Activated naive CD4-positive, alpha-beta T cell treated with anti-CD3 and anti-CD28 coated beads, Interleukin-2, amount 50 U/mL, for 16 hours (primary cell): ENCODE measurements around the gene TPTE2.
"Not testable (repeated sequence)": the region's sequence is repeated elsewhere in the genome, so short reads cannot be mapped to it uniquely, and the experiment has no call there.

Source experiments
- DNase-seq: peaks from one replicate; pipeline ENCODE4 v3.0.0-alpha.2; 2020

The TPTE2 gene

GRCh38 chr13:19561127-19561582 lies at the start of gene TPTE2:
TSS of gene TPTE2 (minus strand) at chr13:19561532. CDS start at chr13:19503234, 58,298 bp downstream.
- not testable (repeated sequence) for DNase-seq

DNA sequence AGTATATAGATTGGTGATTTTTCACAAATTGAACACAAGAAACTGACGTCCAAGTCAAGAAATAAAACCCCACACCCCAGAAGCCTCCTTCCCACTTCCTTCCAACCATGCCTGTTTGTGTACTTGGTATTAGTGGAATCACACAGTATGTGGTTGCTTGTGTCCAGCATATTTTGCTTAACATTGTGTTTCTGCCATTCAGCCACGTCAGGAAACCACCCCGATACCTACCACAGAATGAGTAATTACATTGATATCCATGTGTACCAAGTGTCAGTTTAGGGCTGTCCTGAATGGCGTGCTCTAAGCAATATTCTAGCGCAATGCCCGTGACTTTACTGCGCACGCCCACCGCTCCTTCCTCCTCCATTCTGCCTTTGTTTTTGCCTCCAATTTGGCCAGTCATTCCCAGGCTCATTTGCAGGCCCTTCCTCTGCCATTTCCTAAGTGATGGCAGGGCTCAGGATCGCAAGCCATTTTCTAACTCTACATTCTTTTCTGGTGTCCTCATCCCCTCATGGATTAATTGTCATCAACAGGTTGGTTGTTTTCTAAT lies 46.3 kb upstream of the TPTE2 start:
- DNase-seq = no peak

DNA sequence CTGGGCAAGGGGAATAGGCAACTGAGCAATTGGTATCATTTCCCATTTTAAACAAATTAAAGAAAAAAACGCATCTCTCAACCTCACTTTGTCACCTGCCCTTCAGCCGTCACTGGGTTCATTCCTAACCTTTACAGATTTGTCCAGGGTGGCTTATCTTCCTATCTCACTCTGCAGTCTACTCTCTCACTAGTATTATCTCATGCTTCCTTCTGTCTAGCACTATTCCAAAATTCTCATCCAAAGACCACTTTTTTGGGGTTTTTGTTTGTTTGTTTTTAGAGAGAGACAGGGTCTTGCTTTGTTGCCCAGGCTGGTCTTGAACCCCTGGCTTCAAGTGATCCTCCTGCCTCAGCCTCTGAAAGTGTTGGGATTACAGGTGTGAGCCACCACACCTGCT lies 45.4 kb upstream of the TPTE2 start:
- no peak for DNase-seq

GRCh38 chr13:19606152-19606551 lies 44.8 kb upstream of the TPTE2 start:
- no peak for DNase-seq

- DNase-seq = no peak
These were observed 44.0 kb upstream of the TPTE2 start for GRCh38 chr13:19605161-19605955.

DNA sequence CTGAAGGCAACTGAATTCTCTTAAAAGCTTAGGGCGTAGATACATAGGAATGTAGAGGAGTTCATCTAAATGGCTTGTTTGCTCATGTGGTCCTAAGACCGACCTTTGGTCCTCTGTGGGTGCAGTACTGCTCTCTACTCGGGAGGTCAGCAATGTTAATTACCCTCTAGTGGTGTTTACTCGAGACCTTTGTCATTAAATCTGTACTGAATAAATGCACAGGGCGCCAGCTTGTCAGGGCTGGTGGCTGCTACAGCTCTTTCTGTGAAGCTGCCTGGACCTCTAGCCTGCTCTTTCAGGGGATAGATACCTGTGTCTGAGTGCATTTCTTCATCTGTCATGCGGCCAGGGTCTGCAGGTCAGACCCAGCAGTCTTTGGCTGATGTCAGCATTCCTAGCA lies 43.0 kb upstream of the TPTE2 start:
- no peak for DNase-seq

DNA sequence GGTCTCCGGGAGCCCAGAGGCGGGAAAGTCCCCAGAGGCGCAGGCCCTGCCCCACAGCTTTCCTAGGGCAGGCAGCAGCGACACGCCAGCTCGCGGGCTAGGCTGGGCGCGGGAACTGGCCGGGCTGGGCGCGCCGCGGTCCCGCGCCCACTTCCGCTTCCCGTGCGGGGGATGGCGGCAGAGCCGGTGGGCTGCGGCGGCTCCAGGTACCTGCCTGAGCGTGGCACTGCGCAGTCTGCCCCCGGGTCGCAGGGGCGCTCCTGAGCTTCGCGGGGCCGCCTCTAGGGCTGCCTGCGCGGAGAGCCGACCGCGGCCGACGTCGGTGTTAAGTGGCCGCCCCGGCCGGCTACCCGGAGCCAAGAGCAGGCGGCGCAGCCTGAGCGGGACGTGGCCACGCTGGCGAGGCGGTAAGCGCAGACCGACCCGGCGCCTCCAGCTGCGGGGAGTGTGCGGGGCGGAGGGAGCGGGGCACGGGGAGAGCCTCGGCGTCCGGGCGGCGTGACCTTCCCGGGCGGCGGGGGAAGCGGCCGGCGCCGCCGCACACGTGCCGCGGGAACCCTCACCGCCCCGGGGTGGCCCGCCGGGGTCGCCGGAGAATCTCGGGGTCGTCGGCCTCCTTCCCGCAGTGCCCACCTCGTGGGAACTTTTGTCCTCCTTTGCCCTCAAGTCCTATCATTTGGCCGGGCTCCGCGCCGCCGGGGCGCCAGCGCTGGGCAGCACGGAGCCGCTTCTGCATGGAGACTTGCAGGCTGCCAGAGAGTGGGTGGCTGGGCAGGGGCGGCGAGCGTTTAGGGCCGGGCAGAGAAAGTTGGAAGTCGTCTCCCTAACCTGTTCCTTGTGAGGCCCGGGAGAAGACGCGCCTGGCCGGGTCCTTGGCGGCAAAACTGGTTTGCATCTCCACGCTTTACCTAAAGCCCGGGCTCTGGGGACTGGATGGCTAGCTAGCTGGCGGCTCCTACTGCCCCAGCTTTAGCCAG lies 40.7 kb upstream of the TPTE2 start:
- peak; percentile 43 for DNase-seq

GRCh38 chr13:19597523-19597922 lies 36.2 kb upstream of the TPTE2 start:
- no peak for DNase-seq

DNA sequence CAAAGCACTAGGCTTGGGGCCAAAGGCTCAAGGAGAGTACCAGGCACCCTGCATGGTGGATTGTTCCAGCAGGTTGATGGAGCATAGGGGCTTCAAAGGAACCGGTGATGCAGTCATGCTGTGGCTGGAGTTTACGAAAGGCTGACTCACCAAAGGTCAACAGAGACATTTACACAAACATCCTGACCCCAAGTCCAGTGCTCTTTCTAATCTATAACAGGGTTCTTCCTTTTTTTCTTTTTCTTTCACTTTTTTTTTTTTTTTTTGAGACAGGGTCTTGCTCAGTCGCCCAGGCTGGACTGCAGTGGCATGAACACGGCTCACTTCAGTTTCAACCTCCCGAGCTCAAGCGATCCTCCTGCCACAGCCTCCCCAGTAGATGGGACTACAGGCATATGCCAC lies 35.6 kb upstream of the TPTE2 start:
- no peak for DNase-seq

- no peak for DNase-seq
These were observed 34.8 kb upstream of the TPTE2 start for GRCh38 chr13:19596086-19596485.

- DNase-seq = no peak
These were observed 31.4 kb upstream of the TPTE2 start for GRCh38 chr13:19592657-19593180.

DNA sequence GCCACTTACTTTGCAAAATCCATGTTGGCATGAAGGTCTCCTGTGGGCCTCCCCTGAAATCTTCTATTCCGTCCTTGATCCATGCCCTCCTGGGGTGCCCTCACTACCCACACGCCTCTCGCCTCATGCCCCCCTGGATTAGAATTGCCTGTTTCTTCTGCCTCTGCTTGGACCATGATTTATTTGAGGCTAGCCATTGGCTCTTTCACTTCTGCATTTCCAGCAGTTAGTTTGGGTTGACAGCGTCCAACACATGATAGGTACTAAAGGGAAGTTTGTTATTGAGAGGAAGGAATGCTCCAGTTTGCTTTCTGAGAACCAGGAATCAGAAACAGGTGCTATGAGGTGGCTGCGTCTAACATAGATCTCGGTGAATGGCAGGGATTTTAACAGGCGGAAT lies 30.5 kb upstream of the TPTE2 start:
- DNase-seq = no peak

DNA sequence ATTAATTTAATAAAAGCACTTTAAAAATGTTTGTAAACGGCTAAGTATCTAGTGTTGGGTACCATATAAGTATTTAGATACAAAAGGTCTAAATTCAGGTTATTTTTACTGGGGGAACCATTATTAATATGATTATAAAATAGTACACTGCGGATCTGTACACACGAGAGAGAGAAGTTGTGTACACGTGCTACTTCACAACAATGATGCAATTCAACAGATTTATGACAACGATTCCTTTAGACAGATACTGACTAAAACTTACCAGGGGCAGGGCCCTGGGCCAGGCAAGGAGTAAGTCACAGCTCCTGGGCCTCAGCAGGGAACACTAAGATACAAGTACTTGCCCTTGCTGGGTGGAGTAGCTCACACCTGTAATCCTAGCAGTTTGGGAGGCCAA lies 29.1 kb upstream of the TPTE2 start:
- DNase-seq = no peak

GRCh38 chr13:19589312-19589711 lies 28.0 kb upstream of the TPTE2 start:
- DNase-seq = no peak

DNA sequence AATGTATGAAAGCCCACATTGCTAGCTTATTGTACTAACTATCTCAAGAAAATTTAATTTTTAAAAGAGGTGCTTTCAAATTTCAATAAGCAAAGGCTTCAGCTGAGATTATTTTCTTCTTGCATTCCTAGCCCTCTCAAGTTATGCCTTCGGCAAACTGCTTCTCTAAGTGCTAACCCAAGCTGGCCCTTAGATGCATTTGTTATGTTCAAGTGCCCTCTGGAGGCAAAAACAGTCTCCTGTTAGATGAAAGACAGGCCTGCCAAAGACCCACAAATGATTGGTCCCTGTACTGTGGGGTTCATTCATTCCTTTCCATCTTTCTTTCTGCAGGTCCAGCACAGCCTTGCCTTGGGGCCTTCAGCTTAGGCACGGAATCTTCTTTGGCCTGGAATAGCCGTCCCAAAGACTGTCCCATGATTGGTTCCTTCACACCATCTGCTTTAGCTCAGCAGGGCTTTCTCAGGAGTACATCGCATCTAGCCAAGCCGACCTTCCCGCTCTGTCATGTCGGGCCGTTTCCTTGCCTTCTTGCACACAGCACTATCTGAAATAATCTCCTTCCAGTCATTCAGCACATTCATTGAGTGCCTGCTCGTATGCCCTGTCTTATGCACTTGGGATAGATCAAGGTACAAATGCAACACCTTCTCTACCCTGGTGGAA lies 26.4 kb upstream of the TPTE2 start:
- DNase-seq = no peak

DNA sequence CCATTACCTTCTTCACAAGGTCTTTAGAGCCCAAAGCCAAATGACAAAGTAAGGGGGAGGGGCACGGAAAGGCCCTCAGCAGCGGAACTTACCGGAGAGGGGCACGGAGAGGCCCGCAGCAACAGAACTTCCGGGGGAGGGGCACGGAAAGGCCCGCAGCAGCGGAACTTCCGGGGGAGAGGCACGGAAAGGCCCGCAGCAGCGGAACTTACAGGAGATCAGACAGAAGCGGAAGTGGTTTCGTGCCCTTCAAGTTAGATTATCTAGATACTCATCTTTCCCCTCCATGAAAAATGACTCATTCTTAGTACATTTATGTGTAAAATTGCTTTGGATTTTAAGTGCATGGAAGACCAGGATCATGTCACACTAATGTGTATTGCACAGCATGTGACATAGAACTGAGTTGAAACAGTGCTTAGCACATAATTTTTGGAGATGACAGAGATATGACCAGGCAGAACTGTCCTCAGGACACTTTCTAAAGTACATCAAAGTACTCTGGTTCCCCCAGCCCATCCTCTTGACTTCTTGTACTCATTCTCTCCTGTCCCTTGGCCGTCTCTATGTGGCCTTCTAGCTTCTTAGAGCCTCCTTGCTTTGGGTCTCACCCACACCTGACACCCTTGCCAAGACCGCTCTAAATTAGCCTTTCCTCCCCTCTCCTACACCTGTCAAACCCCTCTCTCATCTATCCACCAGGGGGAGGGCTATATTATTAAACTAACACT lies 25.7 kb upstream of the TPTE2 start:
- peak; percentile 83 for DNase-seq

GRCh38 chr13:19581675-19582074 lies 20.3 kb upstream of the TPTE2 start:
- DNase-seq = no peak

DNA sequence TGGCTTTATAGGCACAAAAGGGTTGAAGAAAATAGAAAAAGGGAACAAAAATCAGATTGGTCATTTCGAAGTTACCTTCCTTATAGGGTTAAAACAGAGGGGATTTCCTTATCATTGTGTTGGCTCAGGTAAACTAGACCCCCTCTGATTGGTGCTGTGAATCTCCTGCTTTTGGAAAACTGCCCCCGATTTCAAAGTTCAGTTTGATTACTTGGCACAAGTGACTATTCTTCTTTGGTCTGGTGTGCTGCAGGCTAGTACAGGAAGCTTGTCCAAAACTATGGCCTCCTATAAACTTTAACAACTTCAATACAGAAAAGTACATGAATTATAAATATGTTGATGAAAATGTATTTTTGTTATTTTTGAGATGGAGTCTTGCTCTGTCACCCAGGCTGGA lies 13.9 kb upstream of the TPTE2 start:
- no peak for DNase-seq

DNA sequence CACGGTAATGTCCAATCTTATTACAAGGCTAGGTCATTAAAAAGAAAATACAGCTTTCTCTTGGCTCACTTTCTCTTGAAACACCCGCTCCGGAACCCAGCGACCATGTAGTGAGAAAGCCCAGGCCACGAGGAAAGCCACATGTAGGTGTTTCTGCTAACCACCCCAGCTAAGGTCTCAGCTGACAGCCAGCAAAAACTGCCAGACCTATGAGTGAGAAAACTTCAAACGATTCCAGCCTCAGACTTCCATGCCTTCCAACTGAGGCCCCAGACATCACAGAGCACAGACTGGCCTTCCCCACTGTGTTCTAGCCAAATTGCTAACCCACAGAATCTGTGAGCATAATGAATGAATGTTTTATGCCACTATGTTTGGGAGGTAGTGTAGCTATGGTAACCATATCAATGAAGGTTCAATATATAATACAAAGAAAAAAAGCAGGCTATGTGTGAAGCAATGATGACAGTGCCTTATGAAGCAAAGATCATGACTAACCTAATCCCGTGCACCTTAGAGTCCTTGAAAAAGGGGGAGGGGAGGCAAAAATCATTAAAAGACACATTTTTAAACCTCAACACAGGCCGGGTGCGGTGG lies 11.9 kb upstream of the TPTE2 start:
- DNase-seq = no peak

- no peak for DNase-seq
These were observed 10.9 kb upstream of the TPTE2 start for GRCh38 chr13:19572280-19572679.

GRCh38 chr13:19567820-19568534 lies 6.6 kb upstream of the TPTE2 start:
- no peak for DNase-seq
